Globus pallidus (tissue), 1 donor: ENCODE data around the gene MAPKAP1.
"Not testable (repeated sequence)": the region's sequence is repeated elsewhere in the genome, so short reads cannot be mapped to it uniquely, and the experiment has no call there.

Source experiments
- DNase-seq: peaks from one replicate; pipeline ENCODE4 v3.0.0-alpha.2; 2015; ENCODE audit warnings: low spot score

Gene MAPKAP1

GRCh38 chr9:125411171-125411756, 295.7 kb downstream of the MAPKAP1 start:
- DNase-seq, result no peak

- DNase-seq, result no peak
Measured at GRCh38 chr9:125410522-125410894, 296.5 kb downstream of the MAPKAP1 start.

DNA sequence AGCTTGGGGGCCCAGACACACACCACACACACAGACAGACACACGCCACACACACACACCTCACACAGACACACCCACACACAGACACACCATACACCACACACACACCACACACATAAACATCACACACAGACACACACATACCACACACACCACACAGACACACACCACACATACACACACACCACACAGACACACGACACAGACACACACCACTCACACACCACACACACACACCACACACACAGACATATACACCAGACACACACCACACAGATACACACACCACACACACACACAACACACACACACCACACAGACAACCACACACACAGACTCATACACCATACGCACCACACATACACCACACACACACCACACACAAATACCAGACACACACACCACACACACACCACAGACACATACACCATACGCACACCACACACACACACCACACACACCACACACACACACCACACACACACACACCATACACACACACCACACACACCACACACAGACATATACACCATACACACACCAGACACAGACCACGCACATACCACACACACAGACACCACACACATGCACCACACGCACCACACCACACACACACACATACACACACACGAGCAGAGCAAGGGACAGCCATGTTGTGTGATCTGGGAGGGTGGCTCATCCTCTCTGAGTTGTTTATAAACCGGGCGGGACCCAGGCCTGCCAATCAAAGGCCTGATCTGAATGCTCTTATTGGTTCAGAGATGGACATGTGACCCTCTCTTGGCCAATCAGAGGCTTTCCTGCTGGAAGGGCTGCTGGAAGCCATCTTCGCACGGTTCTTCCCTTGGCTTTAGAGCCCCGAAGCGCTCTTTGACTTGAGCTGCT, 297.1 kb downstream of the MAPKAP1 start:
- no peak for DNase-seq

GRCh38 chr9:125409217-125409636, 297.8 kb downstream of the MAPKAP1 start:
- DNase-seq, result no peak

GRCh38 chr9:125407974-125408900, 298.8 kb downstream of the MAPKAP1 start:
- peak; percentile 28 for DNase-seq

DNA sequence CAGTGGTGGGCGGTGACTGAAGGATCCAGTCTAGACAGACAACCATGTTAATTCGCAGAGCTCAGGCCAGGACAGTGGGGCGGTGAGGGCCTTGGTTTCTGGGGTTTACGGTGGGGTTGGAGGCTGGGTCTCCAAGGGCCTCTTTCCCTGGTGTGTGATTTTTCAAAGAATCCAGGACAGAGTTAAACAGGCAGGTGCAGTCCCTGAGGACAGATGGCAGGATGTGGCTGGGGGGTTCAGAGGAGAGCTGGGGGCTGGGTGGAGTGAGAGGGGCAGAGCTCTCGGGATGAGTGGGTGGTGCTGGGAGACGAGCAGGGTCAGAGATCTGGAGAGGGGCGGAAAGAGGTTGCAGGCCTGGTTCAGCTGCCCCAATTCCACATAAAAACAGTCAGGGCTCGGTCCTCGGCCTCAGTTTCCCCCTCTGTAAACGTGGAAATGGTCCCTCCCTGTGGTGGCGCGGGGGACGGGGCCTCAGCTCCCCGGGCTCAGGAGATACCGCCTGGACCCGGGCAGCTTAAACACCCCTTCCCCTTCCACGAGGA, 299.5 kb downstream of the MAPKAP1 start:
- DNase-seq, result no peak

DNA sequence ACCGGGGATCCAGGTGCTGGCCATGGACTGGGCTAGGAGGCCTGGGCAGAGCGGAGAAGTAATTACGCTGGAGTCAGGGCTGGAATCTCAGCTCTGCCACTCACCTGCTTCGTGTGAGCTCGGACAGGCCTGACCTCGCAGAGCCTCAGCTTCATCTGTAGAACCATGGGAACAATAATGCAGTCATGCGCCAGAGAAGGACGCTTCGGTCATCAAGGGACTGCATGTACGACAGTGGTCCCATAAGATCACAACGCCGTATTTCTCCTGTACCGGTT, 300.3 kb downstream of the MAPKAP1 start:
- no peak for DNase-seq

- no peak for DNase-seq
Measured at GRCh38 chr9:125405938-125406809, 300.8 kb downstream of the MAPKAP1 start.

DNA sequence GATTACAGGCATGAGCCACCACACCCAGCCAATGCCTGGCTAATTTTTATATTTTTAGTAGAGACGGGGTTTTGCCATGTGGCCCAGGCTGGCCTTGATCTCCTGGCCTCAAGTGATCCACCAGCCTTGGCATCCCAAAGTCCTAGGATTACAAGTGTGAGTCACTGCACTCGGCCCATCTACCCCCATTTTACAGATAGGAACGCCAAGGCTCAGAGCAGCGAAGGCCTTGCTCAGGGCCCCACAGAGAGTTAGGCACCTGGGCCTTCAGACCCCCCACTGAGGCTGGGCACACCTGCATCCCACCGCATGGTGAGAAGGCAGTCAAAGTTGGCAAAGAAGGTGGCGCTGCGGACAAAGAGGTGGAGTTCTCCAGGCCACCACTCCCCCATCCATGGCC, 302.3 kb downstream of the MAPKAP1 start:
- no peak for DNase-seq

DNA sequence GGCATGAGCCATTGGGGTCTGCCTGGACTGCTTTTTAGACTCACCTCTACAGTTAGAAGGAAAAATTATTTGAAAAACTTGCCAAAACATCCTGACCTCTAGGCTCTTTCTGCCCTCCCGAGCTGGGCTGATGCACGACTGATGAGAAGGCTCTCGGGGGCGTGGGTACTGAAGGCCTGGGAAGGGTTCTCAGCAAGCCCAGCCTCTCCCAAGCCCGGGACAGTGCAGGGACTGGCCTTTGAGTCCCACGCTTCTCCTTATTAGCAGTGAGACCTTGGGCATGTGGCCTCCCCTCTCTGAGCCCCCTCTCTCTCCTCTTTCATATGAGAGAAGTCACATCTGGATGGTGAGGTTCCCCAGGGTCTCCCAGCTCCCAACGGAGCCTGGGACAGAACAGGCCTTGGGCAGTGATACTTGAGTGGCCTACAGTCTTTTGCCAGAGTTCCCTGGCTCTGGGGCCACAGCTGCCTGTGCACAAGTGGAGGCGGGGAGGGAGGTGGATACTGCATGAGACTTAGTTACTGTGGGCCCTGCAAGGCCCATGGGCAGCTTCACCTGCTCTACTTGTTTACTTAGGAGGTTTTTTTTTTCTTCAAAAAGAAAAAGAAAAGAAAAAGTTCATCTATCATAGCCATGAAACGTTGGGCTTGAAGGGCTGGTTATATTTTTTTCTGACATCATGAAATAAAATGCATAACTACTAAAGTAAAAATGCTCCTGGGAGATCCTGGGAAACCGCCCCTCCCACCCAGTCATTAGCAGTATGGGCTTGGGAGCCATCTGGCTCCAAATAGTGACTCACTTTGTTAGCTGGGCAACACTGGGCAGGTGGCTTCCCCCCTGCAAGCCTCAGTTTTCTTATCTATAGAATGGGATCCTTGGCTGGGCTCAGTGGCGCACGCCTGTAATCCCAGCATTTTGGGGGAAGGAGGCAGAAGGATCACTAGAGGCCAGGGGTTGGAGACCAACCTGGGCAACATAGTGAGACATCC, 306.0 kb downstream of the MAPKAP1 start:
- no peak for DNase-seq

- not testable (repeated sequence) for DNase-seq
Measured at GRCh38 chr9:125400232-125400631, 306.8 kb downstream of the MAPKAP1 start.

DNA sequence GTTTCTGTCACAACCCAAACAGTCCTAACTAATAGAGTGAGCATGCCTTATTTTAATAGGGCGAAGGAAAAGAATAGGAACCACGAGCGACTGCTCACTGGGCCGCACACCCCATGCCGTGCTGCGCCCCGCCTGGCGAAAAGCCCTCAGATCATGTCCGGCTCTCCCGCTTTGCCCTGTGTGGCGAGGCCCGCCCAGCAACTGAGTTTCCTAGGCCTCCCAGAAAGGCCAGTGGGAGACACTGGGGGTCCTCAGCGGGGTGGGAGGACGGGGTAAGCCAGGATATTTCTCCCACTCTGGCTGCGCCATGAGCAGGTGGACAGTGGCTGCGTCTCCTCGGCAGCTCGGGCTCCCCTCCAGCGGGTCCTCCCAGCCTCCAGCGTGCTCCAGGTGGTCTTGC, 307.3 kb downstream of the MAPKAP1 start:
- DNase-seq, result no peak

- DNase-seq, result no peak
Measured at GRCh38 chr9:125399165-125399564, 307.8 kb downstream of the MAPKAP1 start.

DNA sequence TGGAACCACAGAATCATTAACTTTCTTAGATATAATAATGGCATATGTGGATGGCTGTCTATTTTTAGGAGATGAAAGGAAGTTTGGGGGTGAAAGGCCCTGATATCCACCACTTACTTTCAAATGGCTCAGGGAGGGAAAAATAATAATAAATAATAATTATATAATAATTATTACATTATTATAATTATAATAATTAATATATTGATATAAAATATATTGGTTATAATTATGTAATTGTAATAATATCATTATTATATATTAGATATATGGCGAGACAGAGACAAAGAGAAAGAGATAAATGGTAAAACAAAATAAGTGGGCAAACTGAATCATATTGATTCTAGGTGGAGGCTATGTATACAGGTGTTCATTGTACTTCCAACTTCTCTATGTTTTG, 308.8 kb downstream of the MAPKAP1 start:
- DNase-seq, result no peak

- DNase-seq, result peak; percentile 14
Measured at GRCh38 chr9:125397736-125398135, 309.3 kb downstream of the MAPKAP1 start.

DNA sequence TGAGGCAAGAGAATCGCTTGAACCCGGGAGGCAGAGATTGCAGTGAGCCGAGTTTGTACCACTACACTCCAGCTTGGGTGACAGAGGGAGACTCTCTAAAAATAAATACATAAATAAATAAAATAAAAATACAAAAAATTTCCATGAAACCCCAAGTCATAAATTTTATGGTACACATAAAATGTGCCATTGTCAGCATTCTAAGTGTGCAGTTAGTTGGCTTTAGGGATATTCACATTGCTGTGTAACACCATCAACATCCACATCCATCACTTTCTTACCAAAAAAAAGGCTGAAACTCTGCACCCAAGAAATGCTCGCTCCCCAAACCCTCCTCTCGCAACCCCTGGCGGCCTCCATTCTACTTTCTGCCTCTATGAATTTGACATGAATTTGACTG, 310.2 kb downstream of the MAPKAP1 start:
- DNase-seq, result no peak

GRCh38 chr9:125393426-125393825, 313.6 kb downstream of the MAPKAP1 start:
- DNase-seq, result no peak

GRCh38 chr9:125391704-125392103, 315.3 kb downstream of the MAPKAP1 start:
- DNase-seq, result no peak

- DNase-seq, result no peak
Measured at GRCh38 chr9:125388978-125389377, 318.0 kb downstream of the MAPKAP1 start.

DNA sequence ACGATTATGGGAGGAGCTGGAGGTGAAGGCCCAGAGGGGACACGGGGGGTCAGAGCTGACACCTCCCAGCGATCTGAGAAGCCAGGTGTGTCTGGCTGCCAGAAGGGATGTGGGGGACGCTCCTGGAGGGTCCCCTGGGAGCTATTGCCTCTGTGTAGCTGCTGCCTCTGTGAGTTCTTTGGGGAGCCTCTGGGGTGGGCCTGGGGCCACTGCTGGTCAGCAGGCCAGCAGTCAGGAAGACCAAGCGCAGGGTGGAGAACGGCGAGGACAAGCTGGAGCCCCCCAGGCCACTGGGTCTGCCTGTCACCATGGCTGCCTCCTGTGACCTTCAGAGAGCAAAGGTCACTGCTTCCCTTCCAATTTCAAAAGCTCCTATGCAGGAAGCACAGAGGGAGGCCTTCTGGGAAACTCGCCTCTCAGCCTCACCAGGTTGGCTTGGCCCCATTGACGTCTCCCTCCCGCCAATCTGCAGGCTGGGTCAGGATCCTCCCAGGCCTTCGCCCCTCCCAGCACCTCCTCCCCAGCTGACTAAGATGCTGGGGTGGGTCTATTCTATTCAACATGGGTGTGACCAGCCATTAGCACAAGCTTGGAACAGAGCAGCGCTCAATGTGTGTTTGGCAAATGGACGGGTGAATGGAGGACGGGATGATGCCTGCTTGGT, 319.0 kb downstream of the MAPKAP1 start:
- DNase-seq, result no peak
